LoVo (cell line): ENCODE results near the gene MIP.
"Not testable (repeated sequence)": the region's sequence is repeated elsewhere in the genome, so short reads cannot be mapped to it uniquely, and the experiment has no call there.

Experiments
- DNase-seq: peaks from one replicate; pipeline ENCODE4 v3.0.0-alpha.2; 2016; ENCODE audit warnings: low spot score

The MIP gene

DNA sequence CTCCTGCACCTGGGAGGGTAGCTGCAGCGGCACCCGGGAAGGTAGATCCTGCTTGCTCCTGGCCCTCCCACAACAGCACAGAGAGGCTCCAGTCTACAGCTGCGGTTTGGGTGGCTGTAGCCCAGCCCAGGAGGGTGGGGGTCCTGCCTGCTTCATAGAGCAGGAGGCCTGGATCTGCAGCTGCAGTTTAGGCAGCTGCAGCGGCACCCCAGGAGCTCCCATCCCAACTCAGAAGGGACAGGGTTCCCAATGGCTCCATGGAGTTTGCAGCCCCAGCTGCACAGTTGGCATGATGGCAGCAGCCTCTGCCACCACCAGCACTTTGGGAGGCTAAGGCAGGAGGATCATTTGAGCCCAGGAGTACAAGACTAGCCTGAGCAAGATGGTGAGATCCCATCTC lies 43.7 kb downstream of the MIP start:
- no peak for DNase-seq

DNA sequence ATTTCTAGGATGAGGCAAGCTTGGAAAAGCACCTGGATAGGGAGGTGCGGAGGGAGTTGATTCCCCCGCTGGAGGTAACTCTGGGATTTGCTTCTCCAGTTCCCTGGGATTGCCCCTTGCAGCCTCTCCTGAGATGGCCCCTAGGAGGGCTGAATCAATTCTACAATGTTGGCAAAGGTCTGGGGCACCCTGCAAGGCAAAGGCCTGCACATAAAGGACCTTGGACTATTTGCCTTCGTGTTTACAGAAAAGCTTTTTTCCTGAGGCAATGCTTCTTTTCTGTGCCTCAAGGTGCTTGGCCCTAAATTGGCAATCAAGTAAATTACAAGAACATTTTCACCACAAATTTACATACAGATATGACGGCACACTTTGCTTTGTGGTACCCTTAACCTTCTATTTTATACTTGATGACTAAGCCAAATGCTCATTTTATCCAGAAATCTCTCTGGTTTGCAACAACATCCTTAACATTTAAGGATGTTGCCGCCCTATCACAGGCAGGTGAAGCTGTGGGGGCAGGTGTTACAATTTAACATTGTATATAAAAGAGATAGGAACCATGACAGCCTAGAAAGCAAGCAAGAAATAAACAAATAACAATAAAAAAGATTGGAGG lies 45.5 kb downstream of the MIP start:
- DNase-seq: no peak

DNA sequence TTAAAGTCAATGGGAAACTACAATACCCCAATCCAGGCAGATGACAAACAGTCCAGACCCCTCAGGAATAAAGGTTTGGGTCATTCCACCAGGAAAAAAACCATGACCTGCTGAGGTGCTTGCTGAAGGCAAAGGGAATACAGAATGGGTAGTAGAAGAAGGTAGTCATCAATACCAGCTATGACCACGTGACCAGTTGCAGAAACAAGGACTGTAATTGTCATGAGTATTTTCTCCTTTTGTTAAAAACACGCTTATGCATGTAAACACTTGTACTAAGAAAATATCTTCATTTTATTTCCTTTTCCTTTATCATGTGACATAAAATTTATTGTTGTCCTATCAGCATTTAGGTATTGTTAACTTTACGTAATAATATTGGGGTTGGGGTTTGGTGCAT lies 50.2 kb downstream of the MIP start:
- not testable (repeated sequence) for DNase-seq

- not testable (repeated sequence) for DNase-seq
These were observed 52.8 kb downstream of the MIP start for GRCh38 chr12:56401612-56402011.

GRCh38 chr12:56401125-56401524 lies 53.3 kb downstream of the MIP start:
- not testable (repeated sequence) for DNase-seq
